Activated CD4-positive, alpha-beta T cell treated with anti-CD3 and anti-CD28 coated beads, Interleukin-2, Interleukin-6, amounts not matched to agents 100 ng/mL and 50 ng/mL, durations not matched to agents 16 hours and 8 hours (primary cell): ENCODE results near the gene DRC3.

ENCODE experiments used
- DNase-seq: peaks from one replicate; pipeline ENCODE4 v3.0.0-alpha.2; 2020

DRC3 gene

GRCh38 chr17:18064053-18064452 is 91.4 kb downstream of the DRC3 start:
- DNase-seq: no peak

GRCh38 chr17:18065546-18065945 is 92.9 kb downstream of the DRC3 start:
- no peak for DNase-seq
